Measurements from ENCODE around the gene ACSS3.
"Not testable (repeated sequence)": the region's sequence is repeated elsewhere in the genome, so short reads cannot be mapped to it uniquely, and the experiment has no call there.

The ACSS3 gene

GRCh38 chr12:81187686-81188085 lies 109.8 kb downstream of the ACSS3 start:
- Histone ChIP-seq H3K9ac (ENCODE audit: low read length) (no peak overlapping the region), H3K4me1 (ENCODE audit: control insufficient read depth, insufficient read depth, low read length) (no peaks in the 10 kb centered on the region), H3K9me3 (ENCODE audit: control insufficient read depth, low read length) (no peaks in the 10 kb centered on the region), H3K27me3 (ENCODE audit: control insufficient read depth, insufficient read depth, low read length) (no peaks in the 10 kb centered on the region), H3K36me3 (ENCODE audit: control insufficient read depth, insufficient read depth, low read length) (no peaks in the 10 kb centered on the region), H3K4me3 (ENCODE audit: low read length) (no peak overlapping the region)

GRCh38 chr12:81196595-81196994 lies 118.7 kb downstream of the ACSS3 start:
- Histone ChIP-seq H3K27me3 (ENCODE audit: control insufficient read depth, insufficient read depth, low read length) (no peaks in the 10 kb centered on the region), H3K9me3 (ENCODE audit: control insufficient read depth, low read length) (no peaks in the 10 kb centered on the region), H3K9ac (ENCODE audit: low read length) (no peak overlapping the region), H3K36me3 (ENCODE audit: control insufficient read depth, insufficient read depth, low read length) (no peaks in the 10 kb centered on the region), H3K4me3 (ENCODE audit: low read length) (no peak overlapping the region), H3K4me1 (ENCODE audit: control insufficient read depth, insufficient read depth, low read length) (no peaks in the 10 kb centered on the region)

- not testable (repeated sequence) for H3K9me3 ChIP-seq (ENCODE audit: control insufficient read depth, low read length); H3K4me1 ChIP-seq (ENCODE audit: control insufficient read depth, insufficient read depth, low read length); H3K4me3 ChIP-seq (ENCODE audit: low read length); H3K27me3 ChIP-seq (ENCODE audit: control insufficient read depth, insufficient read depth, low read length); H3K36me3 ChIP-seq (ENCODE audit: control insufficient read depth, insufficient read depth, low read length); H3K9ac ChIP-seq (ENCODE audit: low read length)
These were observed 122.7 kb downstream of the ACSS3 start for GRCh38 chr12:81200561-81200960.

- no peak overlapping the region for H3K9ac ChIP-seq (ENCODE audit: low read length)
These were observed 125.9 kb downstream of the ACSS3 start for GRCh38 chr12:81203671-81204204.

GRCh38 chr12:81205416-81205815 lies 127.5 kb downstream of the ACSS3 start:
- H3K4me3 ChIP-seq (ENCODE audit: low read length): no peak overlapping the region
- H3K27me3 ChIP-seq (ENCODE audit: control insufficient read depth, insufficient read depth, low read length): no peaks in the 10 kb centered on the region
- no peaks in the 10 kb centered on the region for H3K9me3 ChIP-seq (ENCODE audit: control insufficient read depth, low read length)
- H3K9ac ChIP-seq (ENCODE audit: low read length): no peak overlapping the region
- no peaks in the 10 kb centered on the region for H3K36me3 ChIP-seq (ENCODE audit: control insufficient read depth, insufficient read depth, low read length)
- H3K4me1 ChIP-seq (ENCODE audit: control insufficient read depth, insufficient read depth, low read length): no peaks in the 10 kb centered on the region

More at GRCh38 chr12:81203671-81204204, 125.9 kb downstream of the ACSS3 start:
- Histone ChIP-seq H3K9me3 (ENCODE audit: control insufficient read depth, low read length) (no peaks in the 10 kb centered on the region), H3K4me1 (ENCODE audit: control insufficient read depth, insufficient read depth, low read length) (no peaks in the 10 kb centered on the region), H3K27me3 (ENCODE audit: control insufficient read depth, insufficient read depth, low read length) (no peaks in the 10 kb centered on the region), H3K4me3 (ENCODE audit: low read length) (no peak overlapping the region), H3K36me3 (ENCODE audit: control insufficient read depth, insufficient read depth, low read length) (no peaks in the 10 kb centered on the region)

- Histone ChIP-seq H3K9me3 (ENCODE audit: control insufficient read depth, low read length) (no peaks in the 10 kb centered on the region), H3K27me3 (ENCODE audit: control insufficient read depth, insufficient read depth, low read length) (no peaks in the 10 kb centered on the region), H3K4me3 (ENCODE audit: low read length) (no peak overlapping the region), H3K36me3 (ENCODE audit: control insufficient read depth, insufficient read depth, low read length) (no peaks in the 10 kb centered on the region), H3K9ac (ENCODE audit: low read length) (no peak overlapping the region), H3K4me1 (ENCODE audit: control insufficient read depth, insufficient read depth, low read length) (no peaks in the 10 kb centered on the region)
These were observed 128.6 kb downstream of the ACSS3 start for GRCh38 chr12:81206429-81206828.

GRCh38 chr12:81207173-81207572 lies 129.3 kb downstream of the ACSS3 start:
- Histone ChIP-seq H3K4me1 (ENCODE audit: control insufficient read depth, insufficient read depth, low read length) (no peaks in the 10 kb centered on the region), H3K4me3 (ENCODE audit: low read length) (no peak overlapping the region), H3K9me3 (ENCODE audit: control insufficient read depth, low read length) (no peaks in the 10 kb centered on the region), H3K9ac (ENCODE audit: low read length) (no peak overlapping the region), H3K27me3 (ENCODE audit: control insufficient read depth, insufficient read depth, low read length) (no peaks in the 10 kb centered on the region), H3K36me3 (ENCODE audit: control insufficient read depth, insufficient read depth, low read length) (no peaks in the 10 kb centered on the region)

- Histone ChIP-seq H3K4me1 (ENCODE audit: control insufficient read depth, insufficient read depth, low read length) (no peaks in the 10 kb centered on the region), H3K9ac (ENCODE audit: low read length) (no peak overlapping the region), H3K36me3 (ENCODE audit: control insufficient read depth, insufficient read depth, low read length) (no peaks in the 10 kb centered on the region), H3K9me3 (ENCODE audit: control insufficient read depth, low read length) (no peaks in the 10 kb centered on the region), H3K27me3 (ENCODE audit: control insufficient read depth, insufficient read depth, low read length) (no peaks in the 10 kb centered on the region), H3K4me3 (ENCODE audit: low read length) (no peak overlapping the region)
These were observed 129.8 kb downstream of the ACSS3 start for GRCh38 chr12:81207664-81208063.

- Histone ChIP-seq H3K4me1 (ENCODE audit: control insufficient read depth, insufficient read depth, low read length) (no peaks in the 10 kb centered on the region), H3K27me3 (ENCODE audit: control insufficient read depth, insufficient read depth, low read length) (no peaks in the 10 kb centered on the region), H3K9me3 (ENCODE audit: control insufficient read depth, low read length) (no peaks in the 10 kb centered on the region), H3K36me3 (ENCODE audit: control insufficient read depth, insufficient read depth, low read length) (no peaks in the 10 kb centered on the region), H3K4me3 (ENCODE audit: low read length) (no peak overlapping the region), H3K9ac (ENCODE audit: low read length) (no peak overlapping the region)
These were observed 130.5 kb downstream of the ACSS3 start for GRCh38 chr12:81208187-81208911.

GRCh38 chr12:81209012-81209411 lies 131.1 kb downstream of the ACSS3 start:
- Histone ChIP-seq H3K9me3 (ENCODE audit: control insufficient read depth, low read length) (no peaks in the 10 kb centered on the region), H3K4me1 (ENCODE audit: control insufficient read depth, insufficient read depth, low read length) (no peaks in the 10 kb centered on the region), H3K27me3 (ENCODE audit: control insufficient read depth, insufficient read depth, low read length) (no peaks in the 10 kb centered on the region), H3K36me3 (ENCODE audit: control insufficient read depth, insufficient read depth, low read length) (no peaks in the 10 kb centered on the region), H3K4me3 (ENCODE audit: low read length) (no peak overlapping the region), H3K9ac (ENCODE audit: low read length) (no peak overlapping the region)

- H3K36me3 ChIP-seq (ENCODE audit: control insufficient read depth, insufficient read depth, low read length); H3K27me3 ChIP-seq (ENCODE audit: control insufficient read depth, insufficient read depth, low read length); H3K4me3 ChIP-seq (ENCODE audit: low read length); H3K4me1 ChIP-seq (ENCODE audit: control insufficient read depth, insufficient read depth, low read length); H3K9me3 ChIP-seq (ENCODE audit: control insufficient read depth, low read length); H3K9ac ChIP-seq (ENCODE audit: low read length): not testable (repeated sequence)
These were observed 131.9 kb downstream of the ACSS3 start for GRCh38 chr12:81209772-81210225.

GRCh38 chr12:81211306-81211705 lies 133.4 kb downstream of the ACSS3 start:
- Histone ChIP-seq H3K4me1 (ENCODE audit: control insufficient read depth, insufficient read depth, low read length) (no peaks in the 10 kb centered on the region), H3K4me3 (ENCODE audit: low read length) (no peak overlapping the region), H3K9ac (ENCODE audit: low read length) (no peak overlapping the region), H3K27me3 (ENCODE audit: control insufficient read depth, insufficient read depth, low read length) (no peaks in the 10 kb centered on the region), H3K9me3 (ENCODE audit: control insufficient read depth, low read length) (no peaks in the 10 kb centered on the region), H3K36me3 (ENCODE audit: control insufficient read depth, insufficient read depth, low read length) (no peaks in the 10 kb centered on the region)
